Nephron (organoid): ENCODE data around the gene POU2F3.
"Not testable (repeated sequence)": the region's sequence is repeated elsewhere in the genome, so short reads cannot be mapped to it uniquely, and the experiment has no call there.

ENCODE experiments used
- H3K27ac Mint-ChIP-seq, 3 experiments: 2 replicates each; pipeline ENCODE4 v1.8.0; 2020; ENCODE audit warnings: mixed read lengths in 3 of 3, mild to moderate bottlenecking in 2 of 3, moderate library complexity in 1 of 3
- H3K27me3 Mint-ChIP-seq: 2 replicates; pipeline ENCODE4 v1.8.0; 2021; ENCODE audit warnings: low read depth, mild to moderate bottlenecking, moderate library complexity, mixed read lengths
- H3K36me3 Mint-ChIP-seq: 2 replicates; pipeline ENCODE4 v1.8.0; 2020; ENCODE audit warnings: low read depth, mixed read lengths
- H3K4me1 Mint-ChIP-seq: 2 replicates; pipeline ENCODE4 v1.8.0; 2020; ENCODE audit warnings: mixed read lengths
- H3K4me3 Mint-ChIP-seq, 3 experiments: 2 replicates each; pipeline ENCODE4 v1.8.0; 2020; ENCODE audit warnings: mild to moderate bottlenecking in 3 of 3, mixed read lengths in 3 of 3, moderate library complexity in 2 of 3
- H3K9me3 Mint-ChIP-seq: 2 replicates; pipeline ENCODE4 v1.8.0; 2020; ENCODE audit warnings: mixed read lengths
- TF ChIP-seq, protein P1 (sequence below), 3 experiments: fragments of 200-600 bp; sonication (generic); IDR thresholded peaks; one replicate each; pipeline ENCODE4 v1.5.0; 2021; ENCODE audit warnings: antibody characterized with exemption in 3 of 3; ENCODE audit not compliant: unreplicated experiment in 3 of 3

POU2F3 gene

DNA sequence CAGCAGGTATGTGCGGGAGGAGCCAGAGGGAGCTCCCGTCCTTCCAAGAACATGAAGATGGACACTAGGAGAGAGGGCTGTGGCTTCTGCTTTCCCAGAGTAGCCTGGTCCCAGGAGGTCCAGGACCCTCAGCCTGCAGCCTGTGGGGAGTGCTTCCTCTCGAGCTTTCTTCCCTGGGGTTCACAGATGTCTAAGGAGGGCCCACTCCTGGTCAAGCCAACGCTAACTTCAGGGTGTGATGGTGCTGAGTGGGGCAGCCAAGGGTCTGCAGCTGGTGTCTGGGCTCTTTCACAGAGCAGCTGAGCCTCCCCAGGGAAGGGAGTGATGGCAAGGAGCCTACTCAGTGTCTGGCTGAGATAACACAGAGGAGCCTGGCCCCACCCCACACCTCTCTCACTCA lies 3.3 kb downstream of the POU2F3 start:
- Mint-ChIP-seq H3K27ac (no peak overlapping the region), H3K9me3 (no peaks in the 10 kb centered on the region), H3K4me3 (no peak overlapping the region), H3K4me1 (no peaks in the 10 kb centered on the region), H3K36me3 (no peaks in the 10 kb centered on the region), H3K27me3 (peaks cover 97% of the 10 kb centered on the region)
- TF ChIP-seq, protein P1, sequence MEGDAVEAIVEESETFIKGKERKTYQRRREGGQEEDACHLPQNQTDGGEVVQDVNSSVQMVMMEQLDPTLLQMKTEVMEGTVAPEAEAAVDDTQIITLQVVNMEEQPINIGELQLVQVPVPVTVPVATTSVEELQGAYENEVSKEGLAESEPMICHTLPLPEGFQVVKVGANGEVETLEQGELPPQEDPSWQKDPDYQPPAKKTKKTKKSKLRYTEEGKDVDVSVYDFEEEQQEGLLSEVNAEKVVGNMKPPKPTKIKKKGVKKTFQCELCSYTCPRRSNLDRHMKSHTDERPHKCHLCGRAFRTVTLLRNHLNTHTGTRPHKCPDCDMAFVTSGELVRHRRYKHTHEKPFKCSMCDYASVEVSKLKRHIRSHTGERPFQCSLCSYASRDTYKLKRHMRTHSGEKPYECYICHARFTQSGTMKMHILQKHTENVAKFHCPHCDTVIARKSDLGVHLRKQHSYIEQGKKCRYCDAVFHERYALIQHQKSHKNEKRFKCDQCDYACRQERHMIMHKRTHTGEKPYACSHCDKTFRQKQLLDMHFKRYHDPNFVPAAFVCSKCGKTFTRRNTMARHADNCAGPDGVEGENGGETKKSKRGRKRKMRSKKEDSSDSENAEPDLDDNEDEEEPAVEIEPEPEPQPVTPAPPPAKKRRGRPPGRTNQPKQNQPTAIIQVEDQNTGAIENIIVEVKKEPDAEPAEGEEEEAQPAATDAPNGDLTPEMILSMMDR (IDR thresholded peaks at IDR 0.05; ENCODE audit: unreplicated experiment in 3 of 3) = no peak

DNA sequence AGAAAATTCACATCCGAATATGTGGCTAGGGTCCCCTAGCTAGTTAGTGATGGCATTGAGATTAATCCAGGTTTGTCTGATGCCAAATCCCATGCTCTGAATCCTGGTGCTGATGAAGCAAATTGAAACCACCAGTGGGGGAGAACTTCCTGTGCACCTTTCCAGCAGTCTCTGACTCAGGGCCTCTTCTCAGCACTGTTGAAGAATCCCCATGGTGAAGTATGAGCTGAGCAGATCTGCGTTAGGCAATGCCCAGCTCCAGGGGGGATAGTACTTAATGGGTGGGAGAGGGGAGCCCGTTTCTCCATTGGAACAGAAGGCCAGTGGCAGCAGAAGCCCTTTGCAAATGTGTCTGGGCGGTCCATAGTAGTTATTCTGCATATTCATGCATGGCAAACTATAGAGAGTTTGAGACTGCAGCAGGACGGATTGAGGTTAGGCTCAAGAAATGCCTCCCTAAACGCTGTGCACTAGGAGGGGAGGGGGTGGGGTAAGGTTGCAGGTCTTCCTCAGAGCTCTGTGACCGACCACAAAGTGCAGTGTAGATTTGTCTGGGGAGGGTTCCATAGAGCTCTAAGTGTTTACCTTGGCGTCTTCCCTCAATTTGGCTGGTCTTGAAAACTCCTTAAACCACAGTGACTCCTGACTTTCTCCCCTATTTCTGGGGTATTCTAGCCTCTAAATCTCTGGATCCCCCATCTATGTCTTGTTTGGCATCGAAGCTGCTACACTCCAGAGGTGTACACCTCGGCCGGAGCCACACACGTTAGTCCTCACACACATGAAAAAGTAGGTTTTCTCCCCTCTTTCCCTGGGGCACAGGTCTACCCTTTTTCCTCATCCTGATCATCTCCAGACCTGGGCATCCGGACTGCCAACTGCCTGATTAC lies 4.8 kb downstream of the POU2F3 start:
- TF ChIP-seq, protein P1 (IDR thresholded peaks at IDR 0.05; ENCODE audit: unreplicated experiment in 3 of 3) = no peak
- H3K27me3 Mint-ChIP-seq = peaks cover 96% of the 10 kb centered on the region
- no peaks in the 10 kb centered on the region for H3K36me3 Mint-ChIP-seq
- H3K4me3 Mint-ChIP-seq = no peak overlapping the region
- no peaks in the 10 kb centered on the region for H3K9me3 Mint-ChIP-seq
- no peaks in the 10 kb centered on the region for H3K4me1 Mint-ChIP-seq
- H3K27ac Mint-ChIP-seq = no peak overlapping the region

DNA sequence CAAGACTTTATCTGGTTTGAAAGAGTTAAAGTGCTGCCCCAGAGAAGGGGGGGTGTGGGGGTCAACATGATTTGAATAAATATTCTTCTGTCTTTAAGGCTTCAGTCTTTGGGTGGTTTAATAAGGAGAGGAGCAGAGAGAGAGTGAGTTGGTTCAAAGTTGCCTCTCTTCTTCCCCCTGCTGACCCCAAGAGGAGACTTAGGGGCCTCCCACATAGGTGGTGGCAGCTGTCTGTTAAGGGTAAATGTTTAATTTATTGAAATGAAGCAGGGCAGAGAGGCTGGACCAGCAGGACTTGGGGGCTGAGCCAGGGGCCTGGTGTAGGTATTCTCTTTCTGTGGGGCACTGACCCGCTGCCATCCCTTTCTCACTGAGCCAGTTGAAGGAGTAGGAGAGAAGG lies 5.5 kb downstream of the POU2F3 start:
- TF ChIP-seq, protein P1 (IDR thresholded peaks at IDR 0.05; ENCODE audit: unreplicated experiment in 3 of 3) = no peak
- Mint-ChIP-seq H3K27me3 (peaks cover 96% of the 10 kb centered on the region), H3K4me3 (no peak overlapping the region), H3K9me3 (no peaks in the 10 kb centered on the region), H3K4me1 (no peaks in the 10 kb centered on the region), H3K36me3 (no peaks in the 10 kb centered on the region), H3K27ac (no peak overlapping the region)

GRCh38 chr11:120248551-120249278 lies 8.8 kb downstream of the POU2F3 start:
- Mint-ChIP-seq H3K36me3 (no peaks in the 10 kb centered on the region), H3K27me3 (peaks cover 77% of the 10 kb centered on the region), H3K4me3 (no peak overlapping the region), H3K9me3 (no peaks in the 10 kb centered on the region), H3K27ac (no peak overlapping the region), H3K4me1 (no peaks in the 10 kb centered on the region)
- TF ChIP-seq, protein P1 (IDR thresholded peaks at IDR 0.05; ENCODE audit: unreplicated experiment in 3 of 3) = no peak

DNA sequence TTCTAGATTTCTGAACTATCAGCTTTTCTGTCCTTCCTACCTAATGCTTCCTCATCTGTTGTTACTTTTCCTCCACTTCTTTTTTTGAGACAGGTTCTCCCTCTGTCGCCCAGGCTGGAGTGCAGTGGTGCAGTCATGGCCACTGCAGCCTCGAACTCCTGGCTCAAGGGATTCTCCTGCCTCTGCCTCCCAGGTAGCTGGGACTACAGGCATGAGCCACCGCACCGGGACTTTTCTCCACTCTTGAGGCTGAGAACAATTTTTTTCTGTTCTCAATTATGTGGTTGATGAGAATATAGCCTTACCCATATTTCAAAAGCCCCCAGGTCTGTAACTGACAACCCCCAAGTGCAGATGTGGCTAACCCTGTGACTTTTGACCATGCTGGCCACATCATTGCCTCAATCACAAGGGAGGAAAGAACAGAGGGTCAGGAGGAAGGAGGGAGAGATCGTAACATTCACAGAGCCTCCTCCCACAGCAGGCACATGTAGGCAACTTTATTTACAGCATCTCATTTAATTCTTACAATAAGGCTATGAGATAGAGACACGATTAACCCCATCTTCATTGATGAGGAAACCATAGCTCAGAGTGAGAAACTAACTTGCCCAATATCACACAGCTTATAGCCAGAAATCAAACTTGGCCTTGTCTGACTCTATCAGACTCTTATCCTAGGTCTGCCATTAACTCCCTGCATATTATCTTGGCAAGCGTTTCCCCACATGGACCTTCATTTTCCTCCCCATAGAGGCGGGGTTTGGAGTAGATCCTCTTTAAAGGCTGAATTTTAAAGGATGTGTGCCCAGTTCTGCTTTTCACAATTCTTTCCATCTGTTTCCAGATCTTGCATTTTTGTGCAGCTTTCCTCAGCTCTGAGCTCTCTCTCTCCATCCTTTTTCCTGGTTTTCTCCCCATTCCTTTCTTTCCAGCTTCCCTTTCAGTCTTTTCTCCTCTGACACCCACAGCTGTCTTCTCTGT lies 9.6 kb downstream of the POU2F3 start:
- TF ChIP-seq, protein P1 (IDR thresholded peaks at IDR 0.05; ENCODE audit: unreplicated experiment in 3 of 3) = no peak
- Mint-ChIP-seq H3K4me1 (no peaks in the 10 kb centered on the region), H3K27me3 (peaks cover 77% of the 10 kb centered on the region), H3K27ac (no peak overlapping the region), H3K9me3 (no peaks in the 10 kb centered on the region), H3K36me3 (no peaks in the 10 kb centered on the region), H3K4me3 (no peak overlapping the region)

GRCh38 chr11:120253377-120253776 lies 13.4 kb downstream of the POU2F3 start:
- H3K36me3 Mint-ChIP-seq, H3K4me3 Mint-ChIP-seq, H3K27ac Mint-ChIP-seq, H3K9me3 Mint-ChIP-seq: not testable (repeated sequence)
- Mint-ChIP-seq H3K4me1 (peaks cover 11% of the 10 kb centered on the region), H3K27me3 (peaks cover 75% of the 10 kb centered on the region)
